Measurements from ENCODE around the gene KLC1.
"Not testable (repeated sequence)": the region's sequence is repeated elsewhere in the genome, so short reads cannot be mapped to it uniquely, and the experiment has no call there.

The KLC1 gene

GRCh38 chr14:103625356-103626095 is 3.5 kb upstream of the KLC1 start:
- DNase-seq (ENCODE audit: low read depth in 2 of 2), result no peak

- DNase-seq (ENCODE audit: low read depth in 2 of 2), result no peak
These were observed 2.7 kb upstream of the KLC1 start for GRCh38 chr14:103626146-103626850.

- no peak for DNase-seq (ENCODE audit: low read depth in 2 of 2)
These were observed 1.7 kb upstream of the KLC1 start for GRCh38 chr14:103627073-103628025.

- no peak for DNase-seq (ENCODE audit: low read depth in 2 of 2)
These were observed 759 bp upstream of the KLC1 start for GRCh38 chr14:103628221-103628683.

GRCh38 chr14:103629503-103630121 is 601 bp downstream of the KLC1 start:
- no peak for DNase-seq (ENCODE audit: low read depth in 2 of 2)

- no peak for DNase-seq (ENCODE audit: low read depth in 2 of 2)
These were observed 1.5 kb downstream of the KLC1 start for GRCh38 chr14:103630364-103631108.

- DNase-seq (ENCODE audit: low read depth in 2 of 2), result no peak
These were observed 4.4 kb downstream of the KLC1 start for GRCh38 chr14:103633391-103633790.

- DNase-seq (ENCODE audit: low read depth in 2 of 2), result no peak
These were observed 5.1 kb downstream of the KLC1 start for GRCh38 chr14:103634156-103634555.

- DNase-seq (ENCODE audit: low read depth in 2 of 2), result no peak
These were observed 9.6 kb downstream of the KLC1 start for GRCh38 chr14:103638594-103638993.

GRCh38 chr14:103641161-103641560 is 12.2 kb downstream of the KLC1 start:
- no peak for DNase-seq (ENCODE audit: low read depth in 2 of 2)

GRCh38 chr14:103646189-103646588 is 17.2 kb downstream of the KLC1 start:
- no peak for DNase-seq (ENCODE audit: low read depth in 2 of 2)

- no peak for DNase-seq (ENCODE audit: low read depth in 2 of 2)
These were observed 20.0 kb downstream of the KLC1 start for GRCh38 chr14:103649001-103649400.

GRCh38 chr14:103650213-103650612 is 21.2 kb downstream of the KLC1 start:
- no peak for DNase-seq (ENCODE audit: low read depth in 2 of 2)

GRCh38 chr14:103651585-103651984 is 22.6 kb downstream of the KLC1 start:
- no peak for DNase-seq (ENCODE audit: low read depth in 2 of 2)

GRCh38 chr14:103652806-103653205 is 23.8 kb downstream of the KLC1 start:
- DNase-seq (ENCODE audit: low read depth in 2 of 2), result no peak

- not testable (repeated sequence) for DNase-seq (ENCODE audit: low read depth in 2 of 2)
These were observed 24.3 kb downstream of the KLC1 start for GRCh38 chr14:103653336-103653735.

- DNase-seq (ENCODE audit: low read depth in 2 of 2), result no peak
These were observed 24.8 kb downstream of the KLC1 start for GRCh38 chr14:103653805-103654204.

GRCh38 chr14:103654619-103655018 is 25.6 kb downstream of the KLC1 start:
- no peak for DNase-seq (ENCODE audit: low read depth in 2 of 2)

- no peak for DNase-seq (ENCODE audit: low read depth in 2 of 2)
These were observed 27.2 kb downstream of the KLC1 start for GRCh38 chr14:103656031-103656755.

- no peak for DNase-seq (ENCODE audit: low read depth in 2 of 2)
These were observed 27.7 kb downstream of the KLC1 start for GRCh38 chr14:103656756-103657133.

All from stimulated activated CD8-positive, alpha-beta memory T cell treated with anti-CD3 and anti-CD28 coated beads, Interleukin-15, amount 100 ng/mL, for 4 hours (primary cell).